Liver (tissue), 3 donors: ENCODE results near the gene TMEM236.
A peak's percentile ranks its signal among the peaks of the same experiment; 100 is the strongest.

ENCODE experiments used
- RAD21 ChIP-seq, 2 donors: IDR thresholded peaks; 2 replicates each; pipeline ENCODE4 v1.6.1; 2016; ENCODE audit warnings: antibody characterized with exemption in 2 of 2, mild to moderate bottlenecking in 2 of 2
- TAF1 ChIP-seq: conservative IDR thresholded peaks from 2 replicates; pipeline ENCODE4 v1.6.1; 2016; ENCODE audit warnings: antibody characterized with exemption, mild to moderate bottlenecking
- TF ChIP-seq, protein P1 (sequence below): fragments of 150-350 bp; IDR thresholded peaks from 2 replicates; pipeline ENCODE4 v1.5.1; 2017; ENCODE audit warnings: improper control_type of control experiment, low read depth, low read length; ENCODE audit not compliant: missing input control
- TF ChIP-seq, protein P2 (sequence below): IDR thresholded peaks from 2 replicates; pipeline ENCODE4 v1.6.1; 2016; ENCODE audit warnings: antibody characterized with exemption
- TF ChIP-seq, protein P3 (sequence below): IDR thresholded peaks from 2 replicates; pipeline ENCODE4 v1.6.1; 2016; ENCODE audit warnings: antibody characterized with exemption, mild to moderate bottlenecking
- donor health status: healthy.
- donor health status: healthy.

DNA sequence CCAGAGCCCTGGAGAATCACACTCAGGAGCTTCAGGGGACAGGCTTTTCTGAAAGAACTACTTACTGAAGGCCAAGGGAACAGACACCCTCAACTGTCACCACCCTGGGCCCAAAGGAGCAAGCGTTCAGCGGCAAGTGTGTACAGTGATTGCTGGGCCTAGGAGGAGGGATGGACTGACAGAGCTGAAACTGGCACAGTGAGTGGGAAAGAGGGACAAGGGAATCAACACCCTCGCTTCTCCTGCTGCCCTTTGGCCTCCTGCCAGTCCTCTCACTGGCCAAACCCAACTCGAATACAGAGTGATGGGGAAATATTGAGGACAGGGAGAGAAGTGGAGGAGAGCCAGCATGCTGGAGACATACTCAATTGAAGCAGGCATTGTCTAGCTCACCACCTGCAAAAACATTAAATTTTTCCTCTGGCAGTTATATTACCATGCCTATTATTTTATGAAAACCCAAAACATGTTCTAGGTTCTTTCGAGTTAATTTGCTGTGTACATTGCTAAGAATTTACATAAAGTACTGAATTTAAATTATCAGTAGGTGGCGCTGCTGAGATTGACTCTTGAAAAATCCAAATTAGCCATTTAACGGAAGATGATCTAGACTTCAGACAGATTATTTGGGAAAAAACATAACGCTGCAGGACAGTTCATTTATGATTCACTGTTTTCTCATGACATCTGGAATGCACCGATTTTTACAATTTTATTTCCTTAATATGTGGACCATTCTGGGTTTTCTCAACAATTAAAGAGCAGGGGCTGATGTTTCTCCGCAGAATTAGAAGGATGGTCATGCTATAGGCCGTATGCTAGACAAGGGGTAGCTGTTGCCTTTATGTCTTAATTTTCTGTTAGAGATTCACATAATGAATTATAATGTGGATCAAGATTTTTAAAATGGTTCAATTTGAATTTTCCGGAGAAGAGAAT is 14.7 kb upstream of the TMEM236 start:
- TF ChIP-seq, protein P1, sequence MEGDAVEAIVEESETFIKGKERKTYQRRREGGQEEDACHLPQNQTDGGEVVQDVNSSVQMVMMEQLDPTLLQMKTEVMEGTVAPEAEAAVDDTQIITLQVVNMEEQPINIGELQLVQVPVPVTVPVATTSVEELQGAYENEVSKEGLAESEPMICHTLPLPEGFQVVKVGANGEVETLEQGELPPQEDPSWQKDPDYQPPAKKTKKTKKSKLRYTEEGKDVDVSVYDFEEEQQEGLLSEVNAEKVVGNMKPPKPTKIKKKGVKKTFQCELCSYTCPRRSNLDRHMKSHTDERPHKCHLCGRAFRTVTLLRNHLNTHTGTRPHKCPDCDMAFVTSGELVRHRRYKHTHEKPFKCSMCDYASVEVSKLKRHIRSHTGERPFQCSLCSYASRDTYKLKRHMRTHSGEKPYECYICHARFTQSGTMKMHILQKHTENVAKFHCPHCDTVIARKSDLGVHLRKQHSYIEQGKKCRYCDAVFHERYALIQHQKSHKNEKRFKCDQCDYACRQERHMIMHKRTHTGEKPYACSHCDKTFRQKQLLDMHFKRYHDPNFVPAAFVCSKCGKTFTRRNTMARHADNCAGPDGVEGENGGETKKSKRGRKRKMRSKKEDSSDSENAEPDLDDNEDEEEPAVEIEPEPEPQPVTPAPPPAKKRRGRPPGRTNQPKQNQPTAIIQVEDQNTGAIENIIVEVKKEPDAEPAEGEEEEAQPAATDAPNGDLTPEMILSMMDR = peak; percentile 50
- TF ChIP-seq, protein P2, sequence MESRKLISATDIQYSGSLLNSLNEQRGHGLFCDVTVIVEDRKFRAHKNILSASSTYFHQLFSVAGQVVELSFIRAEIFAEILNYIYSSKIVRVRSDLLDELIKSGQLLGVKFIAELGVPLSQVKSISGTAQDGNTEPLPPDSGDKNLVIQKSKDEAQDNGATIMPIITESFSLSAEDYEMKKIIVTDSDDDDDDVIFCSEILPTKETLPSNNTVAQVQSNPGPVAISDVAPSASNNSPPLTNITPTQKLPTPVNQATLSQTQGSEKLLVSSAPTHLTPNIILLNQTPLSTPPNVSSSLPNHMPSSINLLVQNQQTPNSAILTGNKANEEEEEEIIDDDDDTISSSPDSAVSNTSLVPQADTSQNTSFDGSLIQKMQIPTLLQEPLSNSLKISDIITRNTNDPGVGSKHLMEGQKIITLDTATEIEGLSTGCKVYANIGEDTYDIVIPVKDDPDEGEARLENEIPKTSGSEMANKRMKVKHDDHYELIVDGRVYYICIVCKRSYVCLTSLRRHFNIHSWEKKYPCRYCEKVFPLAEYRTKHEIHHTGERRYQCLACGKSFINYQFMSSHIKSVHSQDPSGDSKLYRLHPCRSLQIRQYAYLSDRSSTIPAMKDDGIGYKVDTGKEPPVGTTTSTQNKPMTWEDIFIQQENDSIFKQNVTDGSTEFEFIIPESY = no peak
- no peak for TF ChIP-seq TAF1
- TF ChIP-seq RAD21 (IDR thresholded peaks at IDR 0.05) = peak; percentile 70 to 71
- TF ChIP-seq, protein P3, sequence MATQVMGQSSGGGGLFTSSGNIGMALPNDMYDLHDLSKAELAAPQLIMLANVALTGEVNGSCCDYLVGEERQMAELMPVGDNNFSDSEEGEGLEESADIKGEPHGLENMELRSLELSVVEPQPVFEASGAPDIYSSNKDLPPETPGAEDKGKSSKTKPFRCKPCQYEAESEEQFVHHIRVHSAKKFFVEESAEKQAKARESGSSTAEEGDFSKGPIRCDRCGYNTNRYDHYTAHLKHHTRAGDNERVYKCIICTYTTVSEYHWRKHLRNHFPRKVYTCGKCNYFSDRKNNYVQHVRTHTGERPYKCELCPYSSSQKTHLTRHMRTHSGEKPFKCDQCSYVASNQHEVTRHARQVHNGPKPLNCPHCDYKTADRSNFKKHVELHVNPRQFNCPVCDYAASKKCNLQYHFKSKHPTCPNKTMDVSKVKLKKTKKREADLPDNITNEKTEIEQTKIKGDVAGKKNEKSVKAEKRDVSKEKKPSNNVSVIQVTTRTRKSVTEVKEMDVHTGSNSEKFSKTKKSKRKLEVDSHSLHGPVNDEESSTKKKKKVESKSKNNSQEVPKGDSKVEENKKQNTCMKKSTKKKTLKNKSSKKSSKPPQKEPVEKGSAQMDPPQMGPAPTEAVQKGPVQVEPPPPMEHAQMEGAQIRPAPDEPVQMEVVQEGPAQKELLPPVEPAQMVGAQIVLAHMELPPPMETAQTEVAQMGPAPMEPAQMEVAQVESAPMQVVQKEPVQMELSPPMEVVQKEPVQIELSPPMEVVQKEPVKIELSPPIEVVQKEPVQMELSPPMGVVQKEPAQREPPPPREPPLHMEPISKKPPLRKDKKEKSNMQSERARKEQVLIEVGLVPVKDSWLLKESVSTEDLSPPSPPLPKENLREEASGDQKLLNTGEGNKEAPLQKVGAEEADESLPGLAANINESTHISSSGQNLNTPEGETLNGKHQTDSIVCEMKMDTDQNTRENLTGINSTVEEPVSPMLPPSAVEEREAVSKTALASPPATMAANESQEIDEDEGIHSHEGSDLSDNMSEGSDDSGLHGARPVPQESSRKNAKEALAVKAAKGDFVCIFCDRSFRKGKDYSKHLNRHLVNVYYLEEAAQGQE = no peak
